HEK293T (cell line): ENCODE measurements around the gene PPP1R14C.

Experiments used
- CTCF ChIA-PET: fragments of 350-600 bp; formaldehyde crosslinking; extraction: SDS; loops from one replicate; lab custom pipeline; 2021; ENCODE audit warnings: antibody characterized with exemption, inconsistent platforms; lab: Yijun Ruan, JAX
- POLR2A ChIA-PET: fragments of 350-600 bp; formaldehyde crosslinking; extraction: SDS; loops from one replicate; lab custom pipeline; 2020; ENCODE audit warnings: antibody characterized with exemption, inconsistent platforms; lab: Yijun Ruan, JAX
- DNase-seq: peaks from one replicate; pipeline ENCODE4 v3.0.0; 2012; ENCODE audit warnings: mixed read lengths; ENCODE audit errors: extremely low spot score
- ARNT ChIP-seq: fragments of 450-650 bp; IDR thresholded peaks from 2 replicates; pipeline ENCODE4 v1.6.1; 2017; ENCODE audit warnings: mild to moderate bottlenecking
- BHLHE40 ChIP-seq: fragments of 450-650 bp; IDR thresholded peaks from 2 replicates; pipeline ENCODE4 v1.6.1; 2016; ENCODE audit warnings: mild to moderate bottlenecking, moderate library complexity, borderline replicate concordance
- CTBP1 ChIP-seq: fragments of 450-650 bp; IDR thresholded peaks from 2 replicates; pipeline ENCODE4 v1.6.1; 2016; ENCODE audit warnings: borderline replicate concordance
- ELF4 ChIP-seq: fragments of 450-650 bp; IDR thresholded peaks from 2 replicates; pipeline ENCODE4 v1.6.1; 2017; ENCODE audit warnings: antibody characterized with exemption
- FOXA1 ChIP-seq: fragments of 450-650 bp; IDR thresholded peaks from 2 replicates; pipeline ENCODE4 v1.6.1; 2016; ENCODE audit warnings: mild to moderate bottlenecking
- FOXK2 ChIP-seq: fragments of 450-650 bp; IDR thresholded peaks from 2 replicates; pipeline ENCODE4 v1.6.1; 2016; ENCODE audit warnings: mild to moderate bottlenecking
- FOXM1 ChIP-seq: fragments of 450-650 bp; IDR thresholded peaks from 2 replicates; pipeline ENCODE4 v1.6.1; 2017; ENCODE audit warnings: mild to moderate bottlenecking, borderline replicate concordance
- HDGF ChIP-seq: fragments of 450-650 bp; IDR thresholded peaks from 2 replicates; pipeline ENCODE4 v1.6.1; 2017; ENCODE audit warnings: antibody characterized with exemption, borderline replicate concordance
- L3MBTL2 ChIP-seq: fragments of 450-650 bp; conservative IDR thresholded peaks from 2 replicates; pipeline ENCODE4 v1.6.1; 2016; ENCODE audit warnings: mild to moderate bottlenecking
- LEF1 ChIP-seq: fragments of 450-650 bp; IDR thresholded peaks from 2 replicates; pipeline ENCODE4 v1.6.1; 2017; ENCODE audit warnings: mild to moderate bottlenecking, borderline replicate concordance
- NFRKB ChIP-seq: fragments of 450-650 bp; IDR thresholded peaks from 2 replicates; pipeline ENCODE4 v1.6.1; 2016; ENCODE audit warnings: mild to moderate bottlenecking, moderate library complexity
- SP1 ChIP-seq: fragments of 450-650 bp; IDR thresholded peaks from 2 replicates; pipeline ENCODE4 v1.6.1; 2017
- SUZ12 ChIP-seq: fragments of 450-650 bp; IDR thresholded peaks from 2 replicates; pipeline ENCODE4 v1.6.1; 2016; ENCODE audit warnings: mild to moderate bottlenecking
- TARDBP ChIP-seq: fragments of 450-650 bp; IDR thresholded peaks from 2 replicates; pipeline ENCODE4 v1.6.1; 2016
- ZNF384 ChIP-seq: fragments of 450-650 bp; IDR thresholded peaks from 2 replicates; pipeline ENCODE4 v1.6.1; 2016
- TF ChIP-seq, protein P1 (sequence below): fragments of 450-650 bp; IDR thresholded peaks from 2 replicates; pipeline ENCODE4 v1.6.1; 2016

Gene PPP1R14C

GRCh38 chr6:150112233-150112632, 30.6 kb upstream of the PPP1R14C start:
- no peak for DNase-seq
- CTCF ChIA-PET: no interaction called here
- TF ChIP-seq LEF1 (no peak), TARDBP (no peak), ELF4 (no peak), HDGF (no peak), BHLHE40 (no peak), FOXA1 (no peak), SUZ12 (no peak), CTBP1 (no peak), ZNF384 (no peak), FOXM1 (no peak)
- POLR2A ChIA-PET: no interaction called here

DNA sequence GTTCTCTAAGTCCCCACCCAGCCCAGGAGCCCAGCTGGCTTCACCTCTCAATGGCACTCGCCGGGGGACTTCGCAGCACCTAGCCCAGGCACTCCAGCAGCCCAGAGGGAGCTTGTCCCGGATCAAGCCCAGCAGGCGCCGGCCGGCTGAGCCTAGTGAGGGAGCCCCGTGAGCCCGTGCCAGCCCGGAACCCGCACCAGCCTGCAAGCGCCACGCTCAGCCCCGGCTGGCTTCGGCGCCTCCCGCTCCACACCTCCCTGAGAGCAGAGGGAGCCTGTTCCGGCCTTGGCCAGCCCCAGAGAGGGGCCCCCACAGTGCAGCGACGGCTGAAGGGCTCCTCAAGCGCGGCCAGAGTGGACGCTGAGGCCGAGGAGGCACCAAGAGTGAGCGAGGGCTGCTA, 27.1 kb upstream of the PPP1R14C start:
- ChIA-PET POLR2A (no interaction called here), CTCF (no interaction called here)
- TF ChIP-seq SP1 (no peak), HDGF (no peak), FOXK2 (no peak), CTBP1 (no peak), L3MBTL2 (no peak)
- DNase-seq: no peak

DNA sequence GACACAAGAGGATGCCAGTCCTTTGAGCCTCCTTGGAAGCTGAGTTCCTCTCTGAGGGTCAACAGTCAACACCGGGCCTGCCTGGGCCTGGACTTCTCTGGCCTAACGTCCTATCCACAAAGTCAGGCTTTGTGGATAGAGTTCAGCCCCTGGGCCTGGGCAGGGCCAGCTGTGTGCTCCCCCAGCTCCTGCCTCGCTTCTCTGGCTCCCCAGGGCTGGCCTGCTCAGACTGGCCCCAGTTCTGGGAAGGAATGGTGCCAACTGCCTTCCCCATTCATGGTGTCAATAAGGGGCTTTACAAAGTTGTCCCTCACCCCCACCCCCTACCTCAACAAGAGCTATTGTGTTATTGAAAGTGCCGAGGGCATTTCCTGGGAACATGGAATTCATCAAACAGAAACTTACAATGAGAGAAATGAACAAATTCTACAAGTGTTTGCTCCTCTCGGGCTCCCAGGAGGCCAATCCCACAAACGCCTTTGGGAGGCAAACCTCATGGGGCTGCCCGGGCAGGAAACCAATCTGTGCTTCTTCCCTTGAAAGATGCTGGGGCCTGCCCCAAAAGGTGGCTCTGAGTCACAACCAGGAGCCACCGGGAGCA, 26.5 kb upstream of the PPP1R14C start:
- POLR2A ChIA-PET: no interaction called here

GRCh38 chr6:150118203-150118602, 24.6 kb upstream of the PPP1R14C start:
- POLR2A ChIA-PET: interaction anchor here (0.9 kb wide), 1 partner anchor 38 kb away, joined by 3 read pairs; no protein-coding TSS in a partner anchor
- no peak for DNase-seq
- no peak for TF ChIP-seq ZNF384
- no peak for TF ChIP-seq SP1
- no peak for TF ChIP-seq ARNT
- TF ChIP-seq ELF4: no peak
- TF ChIP-seq BHLHE40: no peak
- TF ChIP-seq NFRKB: no peak
- TF ChIP-seq, protein P1, sequence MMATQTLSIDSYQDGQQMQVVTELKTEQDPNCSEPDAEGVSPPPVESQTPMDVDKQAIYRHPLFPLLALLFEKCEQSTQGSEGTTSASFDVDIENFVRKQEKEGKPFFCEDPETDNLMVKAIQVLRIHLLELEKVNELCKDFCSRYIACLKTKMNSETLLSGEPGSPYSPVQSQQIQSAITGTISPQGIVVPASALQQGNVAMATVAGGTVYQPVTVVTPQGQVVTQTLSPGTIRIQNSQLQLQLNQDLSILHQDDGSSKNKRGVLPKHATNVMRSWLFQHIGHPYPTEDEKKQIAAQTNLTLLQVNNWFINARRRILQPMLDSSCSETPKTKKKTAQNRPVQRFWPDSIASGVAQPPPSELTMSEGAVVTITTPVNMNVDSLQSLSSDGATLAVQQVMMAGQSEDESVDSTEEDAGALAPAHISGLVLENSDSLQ: no peak
- no peak for TF ChIP-seq FOXM1
- no peak for TF ChIP-seq TARDBP
- TF ChIP-seq LEF1: no peak
- TF ChIP-seq SUZ12: no peak
- no peak for TF ChIP-seq L3MBTL2
- TF ChIP-seq CTBP1: no peak
- CTCF ChIA-PET: interaction anchor here (1.8 kb wide), 1 partner anchor 38 kb away, joined by 5 read pairs; no protein-coding TSS in a partner anchor

More for the DNA sequence above, 26.5 kb upstream of the PPP1R14C start:
- CTCF ChIA-PET: no interaction called here
- no peak for DNase-seq
- no peak for TF ChIP-seq CTBP1
- TF ChIP-seq SUZ12: no peak

DNA sequence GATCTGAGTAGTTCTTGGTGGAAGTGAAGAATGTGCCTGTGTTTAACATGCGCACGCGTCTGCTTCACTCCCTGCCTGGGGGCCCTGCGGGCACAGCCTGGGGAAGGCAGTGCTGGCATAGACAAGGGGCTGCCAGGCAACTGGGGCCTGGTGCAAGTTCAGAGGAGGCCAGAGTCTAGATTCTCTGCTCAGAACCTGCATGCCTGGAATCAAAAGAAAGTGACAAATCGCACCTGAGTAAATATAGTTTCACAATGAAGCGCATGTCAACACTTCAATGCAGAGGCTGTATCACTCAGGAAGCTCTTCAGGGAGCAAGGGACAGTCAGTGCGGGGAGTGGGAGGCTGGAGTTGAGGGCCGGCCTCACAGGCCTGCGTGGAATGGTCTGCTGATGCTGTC, 24.2 kb upstream of the PPP1R14C start:
- CTCF ChIA-PET: interaction anchor here (1.8 kb wide), 1 partner anchor 38 kb away, joined by 5 read pairs; no protein-coding TSS in a partner anchor
- POLR2A ChIA-PET: interaction anchor here (0.9 kb wide), 1 partner anchor 38 kb away, joined by 3 read pairs; no protein-coding TSS in a partner anchor
- TF ChIP-seq TARDBP (no peak), L3MBTL2 (no peak), FOXM1 (no peak), SP1 (no peak), HDGF (no peak), FOXA1 (no peak), LEF1 (no peak), CTBP1 (no peak), FOXK2 (no peak), ARNT (no peak), NFRKB (no peak), ELF4 (no peak), ZNF384 (no peak), SUZ12 (no peak), BHLHE40 (no peak)
- TF ChIP-seq, protein P1: no peak
- no peak for DNase-seq

DNA sequence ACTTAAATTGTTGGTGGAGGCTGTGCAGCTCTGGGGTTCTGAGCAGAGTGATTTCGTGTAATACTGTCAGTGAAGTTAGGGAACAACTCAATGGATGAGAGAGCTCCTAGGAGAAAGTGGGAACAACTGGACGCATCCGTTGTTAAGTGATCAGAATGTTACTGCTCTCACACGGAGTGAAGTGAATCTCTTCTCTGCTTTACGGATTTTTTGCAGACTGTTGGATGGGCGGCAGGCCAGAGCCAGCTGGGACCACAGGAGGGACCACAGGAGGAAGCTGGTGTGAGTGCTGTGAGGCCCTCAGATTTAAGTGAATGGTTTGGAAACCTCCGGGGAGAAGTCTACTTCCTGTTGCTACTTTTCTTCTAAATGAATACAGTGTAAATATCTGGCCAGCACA, 23.7 kb upstream of the PPP1R14C start:
- TF ChIP-seq L3MBTL2 (no peak), SP1 (no peak), SUZ12 (no peak), ZNF384 (no peak), ARNT (no peak), FOXA1 (no peak), NFRKB (no peak)
- POLR2A ChIA-PET: interaction anchor here (0.9 kb wide), 1 partner anchor 39 kb away, joined by 3 read pairs; no protein-coding TSS in a partner anchor
- CTCF ChIA-PET: interaction anchor here (1.8 kb wide), 1 partner anchor 39 kb away, joined by 5 read pairs; no protein-coding TSS in a partner anchor
- DNase-seq: no peak

GRCh38 chr6:150123645-150124044, 19.2 kb upstream of the PPP1R14C start:
- TF ChIP-seq BHLHE40 (no peak), ARNT (no peak), FOXK2 (no peak), SP1 (no peak), ZNF384 (no peak), CTBP1 (no peak), HDGF (no peak), ELF4 (no peak), FOXA1 (no peak), TARDBP (no peak), LEF1 (no peak)
- TF ChIP-seq, protein P1: no peak
- no peak for DNase-seq
- ChIA-PET CTCF (no interaction called here), POLR2A (no interaction called here)
